SK-N-SH (cell line): ENCODE data around the gene MAPK8IP1.

Source experiments
- CTCF ChIP-seq: fragments of 200-600 bp; sonication (generic); IDR thresholded peaks from 2 replicates; pipeline ENCODE4 v1.6.1; 2017; ENCODE audit warnings: antibody characterized with exemption, mild to moderate bottlenecking, moderate library complexity
- RAD21 ChIP-seq: IDR thresholded peaks from 2 replicates; pipeline ENCODE4 v1.6.1; 2012; ENCODE audit warnings: mild to moderate bottlenecking, low read length
- TEAD4 ChIP-seq: IDR thresholded peaks from 2 replicates; pipeline ENCODE4 v1.4.0; 2012; ENCODE audit warnings: mild to moderate bottlenecking, borderline replicate concordance; ENCODE audit not compliant: insufficient read depth
- TF ChIP-seq, protein P1 (sequence below): fragments of 150-350 bp; IDR thresholded peaks from 2 replicates; pipeline ENCODE4 v1.6.1; 2017; ENCODE audit warnings: antibody characterized with exemption, low read length, low read depth, borderline replicate concordance

- no peak for TF ChIP-seq CTCF
- TF ChIP-seq, protein P1, sequence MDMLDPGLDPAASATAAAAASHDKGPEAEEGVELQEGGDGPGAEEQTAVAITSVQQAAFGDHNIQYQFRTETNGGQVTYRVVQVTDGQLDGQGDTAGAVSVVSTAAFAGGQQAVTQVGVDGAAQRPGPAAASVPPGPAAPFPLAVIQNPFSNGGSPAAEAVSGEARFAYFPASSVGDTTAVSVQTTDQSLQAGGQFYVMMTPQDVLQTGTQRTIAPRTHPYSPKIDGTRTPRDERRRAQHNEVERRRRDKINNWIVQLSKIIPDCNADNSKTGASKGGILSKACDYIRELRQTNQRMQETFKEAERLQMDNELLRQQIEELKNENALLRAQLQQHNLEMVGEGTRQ, result no peak
- no peak for TF ChIP-seq RAD21
- TF ChIP-seq TEAD4, result no peak
Observed at GRCh38 chr11:45918962-45919675, 33.7 kb downstream of the MAPK8IP1 start.
